ENCODE results near the gene APMAP. TPM values are rescaled to one million over a fixed set of nuclear protein-coding genes. Genes with fewer than 3 reads are reported as not detected.

APMAP gene
- total and polyA plus RNA-seq, 4 donors: 89.8 to 122 (median 109) TPM

DNA sequence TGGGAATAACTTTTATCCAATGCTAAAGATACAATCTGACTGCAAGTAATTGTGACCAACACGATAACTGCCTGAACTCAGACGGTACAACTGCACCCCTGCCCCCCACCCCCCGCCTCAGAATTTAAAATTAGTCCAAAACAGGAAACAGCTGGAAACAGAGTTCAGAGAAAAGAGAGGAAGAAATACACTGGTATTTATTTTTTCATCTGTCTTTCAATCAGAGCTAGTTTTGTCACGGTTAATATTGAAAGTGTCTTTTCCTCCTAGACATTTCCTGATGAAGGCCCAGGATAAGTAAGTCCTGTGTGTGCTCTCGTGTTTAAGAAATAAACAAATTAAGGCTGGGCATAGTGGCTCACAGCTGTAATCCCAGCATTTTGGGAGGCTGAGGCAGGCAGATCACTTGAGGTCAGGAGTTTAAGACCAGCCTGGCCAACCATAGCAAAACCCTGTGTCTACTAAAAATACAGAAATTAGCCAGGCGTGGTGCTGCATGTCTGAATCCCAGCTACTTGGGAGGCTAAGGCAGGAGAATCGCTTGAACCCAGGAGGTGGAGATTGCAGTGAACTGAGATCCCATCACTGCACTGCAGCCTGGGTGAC lies 43.9 kb upstream of the APMAP start:
- H3K27ac ChIP-seq (ENCODE audit: low read depth, low read length): peak overlapping the region; percentile 57
- peaks cover 7% of the 10 kb centered on the region for H3K36me3 ChIP-seq (ENCODE audit: control insufficient read depth, insufficient read depth, low read length)
- H3K9me3 ChIP-seq (ENCODE audit: control insufficient read depth, insufficient read depth, low read length): no peaks in the 10 kb centered on the region
- no peak overlapping the region for H3K4me3 ChIP-seq (ENCODE audit: low read depth, low read length)
- no peaks in the 10 kb centered on the region for H3K27me3 ChIP-seq (ENCODE audit: control insufficient read depth, insufficient read depth, low read length)
- WGBS (ENCODE audit: insufficient coverage): 58% methylated on average over 2 of the region's 7 CpGs
- no peak for DNase-seq (ENCODE audit: low read depth in 4 of 6, low spot score in 6 of 6)
- peaks cover 86% of the 10 kb centered on the region for H3K4me1 ChIP-seq (ENCODE audit: control insufficient read depth, insufficient read depth, low read length)

- Histone ChIP-seq H3K36me3 (ENCODE audit: control insufficient read depth, insufficient read depth, low read length) (peaks cover 7% of the 10 kb centered on the region), H3K4me3 (ENCODE audit: low read depth, low read length) (no peak overlapping the region), H3K27ac (ENCODE audit: low read depth, low read length) (peak overlapping the region; percentile 57), H3K27me3 (ENCODE audit: control insufficient read depth, insufficient read depth, low read length) (no peaks in the 10 kb centered on the region), H3K9me3 (ENCODE audit: control insufficient read depth, insufficient read depth, low read length) (no peaks in the 10 kb centered on the region), H3K4me1 (ENCODE audit: control insufficient read depth, insufficient read depth, low read length) (peaks cover 84% of the 10 kb centered on the region)
- DNase-seq (ENCODE audit: low read depth in 4 of 6, low spot score in 6 of 6): no peak
- WGBS (ENCODE audit: insufficient coverage): 44% methylated on average over 2 of the region's 4 CpGs
Measured at GRCh38 chr20:25035921-25036320, 43.4 kb upstream of the APMAP start.

- Histone ChIP-seq H3K4me1 (ENCODE audit: control insufficient read depth, insufficient read depth, low read length) (peaks cover 75% of the 10 kb centered on the region), H3K27me3 (ENCODE audit: control insufficient read depth, insufficient read depth, low read length) (no peaks in the 10 kb centered on the region), H3K36me3 (ENCODE audit: control insufficient read depth, insufficient read depth, low read length) (peaks cover 11% of the 10 kb centered on the region), H3K9me3 (ENCODE audit: control insufficient read depth, insufficient read depth, low read length) (no peaks in the 10 kb centered on the region), H3K4me3 (ENCODE audit: low read depth, low read length) (no peak overlapping the region), H3K27ac (ENCODE audit: low read depth, low read length) (peak overlapping the region; percentile 85)
- WGBS (ENCODE audit: insufficient coverage): 56% methylated on average over 3 of the region's 3 CpGs
- DNase-seq (ENCODE audit: low read depth in 4 of 6, low spot score in 6 of 6): no peak
Measured at GRCh38 chr20:25033924-25034300, 41.4 kb upstream of the APMAP start.

- Histone ChIP-seq H3K27ac (ENCODE audit: low read depth, low read length) (peak overlapping the region; percentile 85), H3K9me3 (ENCODE audit: control insufficient read depth, insufficient read depth, low read length) (no peaks in the 10 kb centered on the region), H3K4me3 (ENCODE audit: low read depth, low read length) (no peak overlapping the region), H3K4me1 (ENCODE audit: control insufficient read depth, insufficient read depth, low read length) (peaks cover 69% of the 10 kb centered on the region), H3K36me3 (ENCODE audit: control insufficient read depth, insufficient read depth, low read length) (peaks cover 7% of the 10 kb centered on the region), H3K27me3 (ENCODE audit: control insufficient read depth, insufficient read depth, low read length) (no peaks in the 10 kb centered on the region)
- DNase-seq (ENCODE audit: low read depth in 4 of 6, low spot score in 6 of 6): peak in 1 of 6 donors; percentile 74
- 67% methylated on average over 4 of the region's 6 CpGs for WGBS (ENCODE audit: insufficient coverage)
Measured at GRCh38 chr20:25033265-25033923, 40.8 kb upstream of the APMAP start.

- 24% methylated on average over 26 of the region's 29 CpGs for WGBS (ENCODE audit: insufficient coverage)
- peak overlapping the region; percentile 85 for H3K27ac ChIP-seq (ENCODE audit: low read depth, low read length)
- no peak overlapping the region for H3K4me3 ChIP-seq (ENCODE audit: low read depth, low read length)
- no peaks in the 10 kb centered on the region for H3K27me3 ChIP-seq (ENCODE audit: control insufficient read depth, insufficient read depth, low read length)
- peaks cover 62% of the 10 kb centered on the region for H3K4me1 ChIP-seq (ENCODE audit: control insufficient read depth, insufficient read depth, low read length)
- H3K9me3 ChIP-seq (ENCODE audit: control insufficient read depth, insufficient read depth, low read length): no peaks in the 10 kb centered on the region
- peak in 5 of 6 donors; percentile 75 to 96 (median 83) for DNase-seq (ENCODE audit: low read depth in 4 of 6, low spot score in 6 of 6)
- H3K36me3 ChIP-seq (ENCODE audit: control insufficient read depth, insufficient read depth, low read length): peaks cover 4% of the 10 kb centered on the region
Measured at GRCh38 chr20:25032478-25033264, 40.1 kb upstream of the APMAP start.

DNA sequence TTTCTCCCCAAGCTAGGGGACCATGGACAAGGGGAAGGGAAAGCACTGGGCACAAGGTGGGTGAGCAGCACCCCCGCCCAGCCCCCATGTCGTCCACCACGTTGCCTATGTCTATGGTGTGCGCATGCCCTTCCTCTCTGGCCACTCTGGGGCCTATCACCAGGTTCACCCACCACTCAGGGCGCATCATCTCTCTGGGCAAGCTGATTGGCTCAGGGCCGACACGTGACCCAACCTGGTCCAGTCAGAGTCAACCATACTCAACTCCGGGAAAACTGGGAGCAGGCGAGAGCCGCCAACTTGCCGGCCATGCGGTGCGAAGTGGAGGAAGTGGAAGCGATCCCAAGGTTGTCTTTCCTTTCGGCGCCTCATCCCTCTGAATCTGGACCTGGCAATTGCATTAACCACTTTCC lies 39.5 kb upstream of the APMAP start:
- H3K27me3 ChIP-seq (ENCODE audit: control insufficient read depth, insufficient read depth, low read length): no peaks in the 10 kb centered on the region
- no peaks in the 10 kb centered on the region for H3K9me3 ChIP-seq (ENCODE audit: control insufficient read depth, insufficient read depth, low read length)
- H3K36me3 ChIP-seq (ENCODE audit: control insufficient read depth, insufficient read depth, low read length): peaks cover 4% of the 10 kb centered on the region
- no peak overlapping the region for H3K4me3 ChIP-seq (ENCODE audit: low read depth, low read length)
- peak overlapping the region; percentile 85 for H3K27ac ChIP-seq (ENCODE audit: low read depth, low read length)
- peak in 1 of 6 donors; percentile 63 for DNase-seq (ENCODE audit: low read depth in 4 of 6, low spot score in 6 of 6)
- H3K4me1 ChIP-seq (ENCODE audit: control insufficient read depth, insufficient read depth, low read length): peaks cover 56% of the 10 kb centered on the region
- 71% methylated on average over 9 of the region's 16 CpGs for WGBS (ENCODE audit: insufficient coverage)

DNA sequence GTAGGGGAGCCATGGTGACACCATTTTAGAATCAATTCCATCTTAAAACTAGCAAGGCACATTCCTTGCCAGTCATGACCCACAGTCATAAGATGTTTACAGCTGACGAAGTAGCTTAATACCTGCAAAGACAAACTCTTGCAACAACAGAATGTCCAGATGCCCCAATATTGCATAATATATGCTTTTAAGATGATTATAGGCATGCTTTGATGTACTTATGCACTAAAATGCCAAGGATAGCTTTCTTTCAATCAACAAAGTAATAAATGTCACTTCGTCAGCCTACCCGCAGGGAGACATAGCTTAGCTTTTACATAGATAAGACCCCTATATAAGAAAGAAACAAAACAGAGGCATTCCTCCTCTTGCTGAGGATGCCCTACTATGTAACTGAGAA lies 38.7 kb upstream of the APMAP start:
- WGBS (ENCODE audit: insufficient coverage): no CpG with 5 or more reads among the region's 3 CpGs
- peak overlapping the region; percentile 85 for H3K27ac ChIP-seq (ENCODE audit: low read depth, low read length)

GRCh38 chr20:25030649-25031207 lies 38.2 kb upstream of the APMAP start:
- WGBS (ENCODE audit: insufficient coverage): 94% methylated on average over 5 of the region's 8 CpGs
- H3K4me1 ChIP-seq (ENCODE audit: control insufficient read depth, insufficient read depth, low read length): peaks cover 50% of the 10 kb centered on the region
- DNase-seq (ENCODE audit: low read depth in 4 of 6, low spot score in 6 of 6): no peak

More for the DNA sequence above, 38.7 kb upstream of the APMAP start:
- H3K36me3 ChIP-seq (ENCODE audit: control insufficient read depth, insufficient read depth, low read length): peaks cover 4% of the 10 kb centered on the region
- no peak overlapping the region for H3K4me3 ChIP-seq (ENCODE audit: low read depth, low read length)
- H3K4me1 ChIP-seq (ENCODE audit: control insufficient read depth, insufficient read depth, low read length): peaks cover 50% of the 10 kb centered on the region
- H3K9me3 ChIP-seq (ENCODE audit: control insufficient read depth, insufficient read depth, low read length): no peaks in the 10 kb centered on the region
- H3K27me3 ChIP-seq (ENCODE audit: control insufficient read depth, insufficient read depth, low read length): no peaks in the 10 kb centered on the region
- DNase-seq (ENCODE audit: low read depth in 4 of 6, low spot score in 6 of 6): no peak

DNA sequence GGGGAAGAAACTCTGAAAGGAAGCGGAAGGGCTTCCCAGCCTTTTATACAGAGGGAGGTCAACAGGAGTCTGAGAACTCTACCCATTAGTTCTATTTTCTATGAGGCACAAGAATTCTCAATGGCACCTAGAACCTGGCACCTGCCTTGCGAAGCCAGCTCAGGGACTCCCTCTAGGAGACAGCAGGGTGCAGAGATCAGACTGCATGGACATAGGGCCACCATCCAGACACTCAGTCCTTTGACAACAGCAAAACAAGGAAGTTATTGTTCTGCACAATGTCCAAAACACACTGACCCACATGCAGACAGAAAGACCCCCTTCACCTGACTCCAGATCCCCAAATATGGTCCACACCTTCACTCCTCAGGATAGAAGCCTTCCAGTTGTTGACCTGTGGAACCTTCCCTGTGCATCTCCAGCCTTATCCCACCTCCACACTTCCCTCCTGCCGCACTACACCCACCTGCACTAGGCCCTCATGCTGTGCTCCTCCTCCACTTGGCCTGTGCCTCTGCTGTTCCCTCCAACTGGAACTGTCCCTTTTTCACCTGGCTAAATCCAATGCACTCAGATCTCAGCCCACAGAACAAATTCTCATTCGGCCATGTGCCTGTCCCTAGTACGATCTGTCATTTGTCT lies 37.6 kb upstream of the APMAP start:
- no peaks in the 10 kb centered on the region for H3K9me3 ChIP-seq (ENCODE audit: control insufficient read depth, insufficient read depth, low read length)
- peaks cover 4% of the 10 kb centered on the region for H3K36me3 ChIP-seq (ENCODE audit: control insufficient read depth, insufficient read depth, low read length)
- 93% methylated on average over 5 of the region's 5 CpGs for WGBS (ENCODE audit: insufficient coverage)
- DNase-seq (ENCODE audit: low read depth in 4 of 6, low spot score in 6 of 6): no peak
- no peaks in the 10 kb centered on the region for H3K27me3 ChIP-seq (ENCODE audit: control insufficient read depth, insufficient read depth, low read length)
- H3K4me1 ChIP-seq (ENCODE audit: control insufficient read depth, insufficient read depth, low read length): peaks cover 50% of the 10 kb centered on the region
- no peak overlapping the region for H3K4me3 ChIP-seq (ENCODE audit: low read depth, low read length)
- H3K27ac ChIP-seq (ENCODE audit: low read depth, low read length): peak overlapping the region; percentile 27

More at GRCh38 chr20:25030649-25031207, 38.2 kb upstream of the APMAP start:
- no peaks in the 10 kb centered on the region for H3K27me3 ChIP-seq (ENCODE audit: control insufficient read depth, insufficient read depth, low read length)
- peak overlapping the region; percentile 85 for H3K27ac ChIP-seq (ENCODE audit: low read depth, low read length)
- H3K4me3 ChIP-seq (ENCODE audit: low read depth, low read length): no peak overlapping the region
- no peaks in the 10 kb centered on the region for H3K9me3 ChIP-seq (ENCODE audit: control insufficient read depth, insufficient read depth, low read length)
- H3K36me3 ChIP-seq (ENCODE audit: control insufficient read depth, insufficient read depth, low read length): peaks cover 4% of the 10 kb centered on the region
